ENCODE measurements around the gene SLC15A5.

SLC15A5 gene

GRCh38 chr12:16220120-16220519 lies 57.4 kb downstream of the SLC15A5 start:
- no peak for DNase-seq
- Mint-ChIP-seq H3K4me3 (no peak overlapping the region), H3K9me3 (no peaks in the 10 kb centered on the region), H3K36me3 (ENCODE audit: low read depth) (no peaks in the 10 kb centered on the region), H3K4me1 (no peaks in the 10 kb centered on the region), H3K27ac (no peak overlapping the region), H3K27me3 (ENCODE audit: low read depth, poor library complexity) (peaks cover 5% of the 10 kb centered on the region)
- TF ChIP-seq CTCF (IDR thresholded peaks at IDR 0.05), result no peak

- Mint-ChIP-seq H3K4me3 (no peak overlapping the region), H3K27me3 (ENCODE audit: low read depth, poor library complexity) (peaks cover 5% of the 10 kb centered on the region), H3K27ac (no peak overlapping the region), H3K9me3 (no peaks in the 10 kb centered on the region), H3K36me3 (ENCODE audit: low read depth) (no peaks in the 10 kb centered on the region), H3K4me1 (no peaks in the 10 kb centered on the region)
- TF ChIP-seq CTCF (IDR thresholded peaks at IDR 0.05), result no peak
- no peak for DNase-seq
Observed at GRCh38 chr12:16218934-16219751, 58.3 kb downstream of the SLC15A5 start.

- Mint-ChIP-seq H3K4me1 (no peaks in the 10 kb centered on the region), H3K9me3 (no peaks in the 10 kb centered on the region)
- no peak for TF ChIP-seq CTCF (IDR thresholded peaks at IDR 0.05)
Observed at GRCh38 chr12:16218234-16218633, 59.3 kb downstream of the SLC15A5 start.

GRCh38 chr12:16211731-16212130 lies 65.8 kb downstream of the SLC15A5 start:
- Mint-ChIP-seq H3K4me1 (no peaks in the 10 kb centered on the region), H3K27me3 (ENCODE audit: low read depth, poor library complexity) (no peaks in the 10 kb centered on the region), H3K4me3 (no peak overlapping the region), H3K36me3 (ENCODE audit: low read depth) (no peaks in the 10 kb centered on the region), H3K9me3 (no peaks in the 10 kb centered on the region), H3K27ac (no peak overlapping the region)
- TF ChIP-seq CTCF (IDR thresholded peaks at IDR 0.05), result no peak
- no peak for DNase-seq

More at GRCh38 chr12:16218234-16218633, 59.3 kb downstream of the SLC15A5 start:
- no peak overlapping the region for H3K27ac Mint-ChIP-seq
- H3K4me3 Mint-ChIP-seq, result no peak overlapping the region
- no peak for DNase-seq
- H3K36me3 Mint-ChIP-seq (ENCODE audit: low read depth), result no peaks in the 10 kb centered on the region
- H3K27me3 Mint-ChIP-seq (ENCODE audit: low read depth, poor library complexity), result peaks cover 5% of the 10 kb centered on the region

GRCh38 chr12:16198884-16199283 lies 78.6 kb downstream of the SLC15A5 start:
- H3K4me3 Mint-ChIP-seq, result no peak overlapping the region
- TF ChIP-seq CTCF (IDR thresholded peaks at IDR 0.05), result no peak
- peak overlapping the region; percentile 33 for H3K27ac Mint-ChIP-seq
- H3K27me3 Mint-ChIP-seq (ENCODE audit: low read depth, poor library complexity), result no peaks in the 10 kb centered on the region
- H3K36me3 Mint-ChIP-seq (ENCODE audit: low read depth), result peaks cover 14% of the 10 kb centered on the region
- H3K9me3 Mint-ChIP-seq, result peaks cover 21% of the 10 kb centered on the region
- DNase-seq, result no peak
- H3K4me1 Mint-ChIP-seq, result no peaks in the 10 kb centered on the region

- TF ChIP-seq CTCF (IDR thresholded peaks at IDR 0.05), result no peak
- H3K27me3 Mint-ChIP-seq (ENCODE audit: low read depth, poor library complexity), result no peaks in the 10 kb centered on the region
- no peaks in the 10 kb centered on the region for H3K4me1 Mint-ChIP-seq
- no peak for DNase-seq
- no peak overlapping the region for H3K27ac Mint-ChIP-seq
- peaks cover 21% of the 10 kb centered on the region for H3K9me3 Mint-ChIP-seq
- peaks cover 14% of the 10 kb centered on the region for H3K36me3 Mint-ChIP-seq (ENCODE audit: low read depth)
- no peak overlapping the region for H3K4me3 Mint-ChIP-seq
Observed at GRCh38 chr12:16197600-16197999, 79.9 kb downstream of the SLC15A5 start.

Measured in nephron progenitor cell (in vitro differentiated cells).